ENCODE results near the gene XAB2.
A peak's percentile ranks its signal among the peaks of the same experiment; 100 is the strongest.

XAB2 gene

GRCh38 chr19:7665076-7665475, 35.7 kb upstream of the XAB2 start:
- Histone ChIP-seq H3K27me3 (ENCODE audit: insufficient read depth, low read length) (peaks cover 19% of the 10 kb centered on the region), H3K27ac (ENCODE audit: low read depth, low read length) (no peak overlapping the region), H3K4me3 (ENCODE audit: low read length) (no peak overlapping the region), H3K9me3 (ENCODE audit: insufficient read depth, low read depth, low read length) (no peaks in the 10 kb centered on the region), H3K36me3 (ENCODE audit: insufficient read depth, low read length) (no peaks in the 10 kb centered on the region), H3K9ac (ENCODE audit: low read depth, low read length) (no peak overlapping the region), H3K4me1 (ENCODE audit: insufficient read depth, low read length) (no peaks in the 10 kb centered on the region)
- 75% methylated on average over 4 of the region's 4 CpGs for WGBS

- Histone ChIP-seq H3K9me3 (ENCODE audit: insufficient read depth, low read depth, low read length) (no peaks in the 10 kb centered on the region), H3K9ac (ENCODE audit: low read depth, low read length) (no peak overlapping the region), H3K4me1 (ENCODE audit: insufficient read depth, low read length) (no peaks in the 10 kb centered on the region), H3K27ac (ENCODE audit: low read depth, low read length) (no peak overlapping the region), H3K36me3 (ENCODE audit: insufficient read depth, low read length) (no peaks in the 10 kb centered on the region), H3K4me3 (ENCODE audit: low read length) (no peak overlapping the region), H3K27me3 (ENCODE audit: insufficient read depth, low read length) (peaks cover 7% of the 10 kb centered on the region)
- WGBS = 90% methylated on average over 7 of the region's 7 CpGs
These were observed 34.4 kb upstream of the XAB2 start for GRCh38 chr19:7663706-7664105.

GRCh38 chr19:7662657-7663056, 33.3 kb upstream of the XAB2 start:
- no peaks in the 10 kb centered on the region for H3K36me3 ChIP-seq (ENCODE audit: insufficient read depth, low read length)
- no peaks in the 10 kb centered on the region for H3K9me3 ChIP-seq (ENCODE audit: insufficient read depth, low read depth, low read length)
- H3K4me1 ChIP-seq (ENCODE audit: insufficient read depth, low read length) = no peaks in the 10 kb centered on the region
- 87% methylated on average over 13 of the region's 14 CpGs for WGBS
- no peaks in the 10 kb centered on the region for H3K27me3 ChIP-seq (ENCODE audit: insufficient read depth, low read length)
- no peak overlapping the region for H3K4me3 ChIP-seq (ENCODE audit: low read length)
- H3K9ac ChIP-seq (ENCODE audit: low read depth, low read length) = no peak overlapping the region
- no peak overlapping the region for H3K27ac ChIP-seq (ENCODE audit: low read depth, low read length)

GRCh38 chr19:7661744-7662538, 32.6 kb upstream of the XAB2 start:
- Histone ChIP-seq H3K27me3 (ENCODE audit: insufficient read depth, low read length) (no peaks in the 10 kb centered on the region), H3K9ac (ENCODE audit: low read depth, low read length) (no peak overlapping the region), H3K4me1 (ENCODE audit: insufficient read depth, low read length) (no peaks in the 10 kb centered on the region), H3K36me3 (ENCODE audit: insufficient read depth, low read length) (no peaks in the 10 kb centered on the region), H3K4me3 (ENCODE audit: low read length) (no peak overlapping the region), H3K27ac (ENCODE audit: low read depth, low read length) (no peak overlapping the region), H3K9me3 (ENCODE audit: insufficient read depth, low read depth, low read length) (no peaks in the 10 kb centered on the region)
- WGBS = 75% methylated on average over 8 of the region's 8 CpGs

- Histone ChIP-seq H3K9ac (ENCODE audit: low read depth, low read length) (no peak overlapping the region), H3K36me3 (ENCODE audit: insufficient read depth, low read length) (no peaks in the 10 kb centered on the region), H3K27me3 (ENCODE audit: insufficient read depth, low read length) (peaks cover 8% of the 10 kb centered on the region), H3K27ac (ENCODE audit: low read depth, low read length) (no peak overlapping the region), H3K9me3 (ENCODE audit: insufficient read depth, low read depth, low read length) (no peaks in the 10 kb centered on the region), H3K4me1 (ENCODE audit: insufficient read depth, low read length) (no peaks in the 10 kb centered on the region), H3K4me3 (ENCODE audit: low read length) (no peak overlapping the region)
- WGBS = 69% methylated on average over 9 of the region's 9 CpGs
These were observed 28.9 kb upstream of the XAB2 start for GRCh38 chr19:7658219-7658686.

GRCh38 chr19:7657131-7657751, 27.9 kb upstream of the XAB2 start:
- Histone ChIP-seq H3K36me3 (ENCODE audit: insufficient read depth, low read length) (no peaks in the 10 kb centered on the region), H3K4me1 (ENCODE audit: insufficient read depth, low read length) (peaks cover 1% of the 10 kb centered on the region; the same call in 1 of the 2 replicates), H3K27me3 (ENCODE audit: insufficient read depth, low read length) (peaks cover 18% of the 10 kb centered on the region), H3K9ac (ENCODE audit: low read depth, low read length) (no peak overlapping the region), H3K27ac (ENCODE audit: low read depth, low read length) (no peak overlapping the region), H3K4me3 (ENCODE audit: low read length) (no peak overlapping the region), H3K9me3 (ENCODE audit: insufficient read depth, low read depth, low read length) (no peaks in the 10 kb centered on the region)
- 75% methylated on average over 12 of the region's 14 CpGs for WGBS

GRCh38 chr19:7655581-7655980, 26.2 kb upstream of the XAB2 start:
- WGBS = 81% methylated on average over 8 of the region's 8 CpGs
- H3K27me3 ChIP-seq (ENCODE audit: insufficient read depth, low read length) = peaks cover 26% of the 10 kb centered on the region
- no peak overlapping the region for H3K9ac ChIP-seq (ENCODE audit: low read depth, low read length)
- no peak overlapping the region for H3K4me3 ChIP-seq (ENCODE audit: low read length)
- H3K4me1 ChIP-seq (ENCODE audit: insufficient read depth, low read length) = peaks cover 2% of the 10 kb centered on the region; the same call in 1 of the 2 replicates
- no peak overlapping the region for H3K27ac ChIP-seq (ENCODE audit: low read depth, low read length)
- no peaks in the 10 kb centered on the region for H3K36me3 ChIP-seq (ENCODE audit: insufficient read depth, low read length)
- no peaks in the 10 kb centered on the region for H3K9me3 ChIP-seq (ENCODE audit: insufficient read depth, low read depth, low read length)

GRCh38 chr19:7654401-7654800, 25.1 kb upstream of the XAB2 start:
- Histone ChIP-seq H3K27me3 (ENCODE audit: insufficient read depth, low read length) (peaks cover 29% of the 10 kb centered on the region), H3K4me1 (ENCODE audit: insufficient read depth, low read length) (peaks cover 2% of the 10 kb centered on the region; the same call in 1 of the 2 replicates), H3K9me3 (ENCODE audit: insufficient read depth, low read depth, low read length) (no peaks in the 10 kb centered on the region), H3K9ac (ENCODE audit: low read depth, low read length) (no peak overlapping the region), H3K4me3 (ENCODE audit: low read length) (no peak overlapping the region), H3K36me3 (ENCODE audit: insufficient read depth, low read length) (no peaks in the 10 kb centered on the region), H3K27ac (ENCODE audit: low read depth, low read length) (no peak overlapping the region)
- 82% methylated on average over 7 of the region's 8 CpGs for WGBS

GRCh38 chr19:7652061-7652641, 22.8 kb upstream of the XAB2 start:
- H3K36me3 ChIP-seq (ENCODE audit: insufficient read depth, low read length) = no peaks in the 10 kb centered on the region
- no peak overlapping the region for H3K9ac ChIP-seq (ENCODE audit: low read depth, low read length)
- H3K4me1 ChIP-seq (ENCODE audit: insufficient read depth, low read length) = peaks cover 2% of the 10 kb centered on the region; the same call in 1 of the 2 replicates
- H3K27me3 ChIP-seq (ENCODE audit: insufficient read depth, low read length) = peaks cover 29% of the 10 kb centered on the region
- H3K4me3 ChIP-seq (ENCODE audit: low read length) = peak overlapping the region; percentile 46
- WGBS = 9% methylated on average over 28 of the region's 28 CpGs
- H3K9me3 ChIP-seq (ENCODE audit: insufficient read depth, low read depth, low read length) = no peaks in the 10 kb centered on the region
- no peak overlapping the region for H3K27ac ChIP-seq (ENCODE audit: low read depth, low read length)

- WGBS = 14% methylated on average over 2 of the region's 2 CpGs
- Histone ChIP-seq H3K4me1 (ENCODE audit: insufficient read depth, low read length) (peaks cover 2% of the 10 kb centered on the region; the same call in 1 of the 2 replicates), H3K4me3 (ENCODE audit: low read length) (no peak overlapping the region), H3K9me3 (ENCODE audit: insufficient read depth, low read depth, low read length) (no peaks in the 10 kb centered on the region), H3K27me3 (ENCODE audit: insufficient read depth, low read length) (peaks cover 29% of the 10 kb centered on the region), H3K27ac (ENCODE audit: low read depth, low read length) (no peak overlapping the region), H3K9ac (ENCODE audit: low read depth, low read length) (no peak overlapping the region), H3K36me3 (ENCODE audit: insufficient read depth, low read length) (no peaks in the 10 kb centered on the region)
These were observed 20.8 kb upstream of the XAB2 start for GRCh38 chr19:7650148-7650547.

Measured in HUES64 (cell line).